WTC11 (cell line): ENCODE results near the gene GNA12. TPM values are rescaled to one million over a fixed set of nuclear protein-coding genes. Genes with fewer than 3 reads are reported as not detected.

Source experiments
- ATAC-seq: fragments of 200-7000 bp; cut with Tn5 transposase; 2 replicates; pipeline ENCODE4 v1.10.0; 2021; ENCODE audit warnings: mild to moderate bottlenecking, moderate library complexity
- CTCF ChIA-PET: fragments of 300-600 bp; sonication (Branson Sonifier 250); formaldehyde crosslinking; loops from one replicate; lab custom pipeline; 2021; ENCODE audit warnings: antibody characterized with exemption; lab: Charles Lee
- POLR2A ChIA-PET: fragments of 350-600 bp; sonication (Branson Sonifier 250); formaldehyde crosslinking; loops from one replicate; lab custom pipeline; 2021; ENCODE audit warnings: antibody characterized with exemption; lab: Charles Lee
- DNase-seq: peaks from one replicate; pipeline ENCODE4 v3.0.0; 2021; ENCODE audit warnings: low spot score
- H3K27ac Mint-ChIP-seq: 2 replicates; pipeline ENCODE4 v1.8.0; 2021; ENCODE audit warnings: mixed read lengths
- H3K27me3 Mint-ChIP-seq: 2 replicates; pipeline ENCODE4 v1.8.0; 2021; ENCODE audit warnings: low read depth, mild to moderate bottlenecking, moderate library complexity, mixed read lengths
- H3K36me3 Mint-ChIP-seq: 2 replicates; pipeline ENCODE4 v1.8.0; 2021; ENCODE audit warnings: mixed read lengths
- H3K4me1 Mint-ChIP-seq: 2 replicates; pipeline ENCODE4 v1.8.0; 2022; ENCODE audit warnings: mixed read lengths
- H3K4me3 Mint-ChIP-seq: 2 replicates; pipeline ENCODE4 v1.8.0; 2021; ENCODE audit warnings: mild to moderate bottlenecking, moderate library complexity, mixed read lengths
- H3K9me3 Mint-ChIP-seq: 2 replicates; pipeline ENCODE4 v1.8.0; 2021; ENCODE audit warnings: mixed read lengths
- CBFB ChIP-seq: sonication (generic); formaldehyde crosslinking; IDR thresholded peaks from 2 replicates; pipeline ENCODE4 v1.8.1; 2022; ENCODE audit warnings: mild to moderate bottlenecking, low read depth, missing genetic modification reagents
- CREB1 ChIP-seq: sonication (generic); formaldehyde crosslinking; IDR thresholded peaks from 2 replicates; pipeline ENCODE4 v1.8.0; 2023; ENCODE audit warnings: mild to moderate bottlenecking, missing genetic modification reagents
- E2F1 ChIP-seq: sonication (generic); formaldehyde crosslinking; IDR thresholded peaks from 2 replicates; pipeline ENCODE4 v1.8.0; 2022; ENCODE audit warnings: mild to moderate bottlenecking, missing genetic modification reagents
- ERG ChIP-seq: fragments of 250-450 bp; sonication (Bioruptor Pico); IDR thresholded peaks from 2 replicates; pipeline ENCODE4 v1.8.0; 2021; ENCODE audit warnings: mild to moderate bottlenecking
- FOXJ3 ChIP-seq: sonication (generic); formaldehyde crosslinking; IDR thresholded peaks from 2 replicates; pipeline ENCODE4 v1.9.0; 2021; ENCODE audit warnings: missing genetic modification reagents, mild to moderate bottlenecking, borderline replicate concordance
- FOXP4 ChIP-seq: sonication (generic); formaldehyde crosslinking; IDR thresholded peaks from 2 replicates; pipeline ENCODE4 v1.8.0; 2022; ENCODE audit warnings: mild to moderate bottlenecking, missing genetic modification reagents
- GABPB1 ChIP-seq: sonication (generic); formaldehyde crosslinking; IDR thresholded peaks from 2 replicates; pipeline ENCODE4 v1.8.1; 2023; ENCODE audit warnings: mild to moderate bottlenecking, missing genetic modification reagents
- GTF2I ChIP-seq: fragments of 250-450 bp; sonication (Bioruptor Pico); conservative IDR thresholded peaks from 2 replicates; pipeline ENCODE4 v1.4.0; 2021; ENCODE audit warnings: mild to moderate bottlenecking
- JAZF1 ChIP-seq: fragments of 250-450 bp; sonication (Bioruptor Pico); IDR thresholded peaks from 2 replicates; pipeline ENCODE4 v1.9.0; 2021; ENCODE audit warnings: moderate library complexity, mild to moderate bottlenecking, inconsistent platforms
- JUN ChIP-seq: sonication (generic); formaldehyde crosslinking; IDR thresholded peaks from 2 replicates; pipeline ENCODE4 v1.8.0; 2023; ENCODE audit warnings: mild to moderate bottlenecking, missing genetic modification reagents
- MAX ChIP-seq: sonication (generic); formaldehyde crosslinking; IDR thresholded peaks from 2 replicates; pipeline ENCODE4 v1.8.0; 2022; ENCODE audit warnings: mild to moderate bottlenecking, missing genetic modification reagents
- MXD4 ChIP-seq: fragments of 250-450 bp; sonication (Bioruptor Pico); IDR thresholded peaks from 2 replicates; pipeline ENCODE4 v1.8.0; 2021; ENCODE audit warnings: mild to moderate bottlenecking, moderate library complexity, borderline replicate concordance
- MYBL2 ChIP-seq: sonication (generic); formaldehyde crosslinking; IDR thresholded peaks from 2 replicates; pipeline ENCODE4 v1.8.1; 2023; ENCODE audit warnings: mild to moderate bottlenecking, moderate library complexity, missing genetic modification reagents
- NR1H2 ChIP-seq: sonication (generic); formaldehyde crosslinking; IDR thresholded peaks from 2 replicates; pipeline ENCODE4 v1.9.0; 2021; ENCODE audit warnings: mild to moderate bottlenecking, moderate library complexity, missing genetic modification reagents
- PRDM15 ChIP-seq: sonication (generic); formaldehyde crosslinking; IDR thresholded peaks from 2 replicates; pipeline ENCODE4 v1.8.0; 2022; ENCODE audit warnings: missing genetic modification reagents
- PRRX2 ChIP-seq: fragments of 250-450 bp; sonication (Bioruptor Pico); IDR thresholded peaks from 2 replicates; pipeline ENCODE4 v1.8.0; 2021; ENCODE audit warnings: mild to moderate bottlenecking
- RORB ChIP-seq: fragments of 250-450 bp; sonication (Bioruptor Pico); IDR thresholded peaks from 2 replicates; pipeline ENCODE4 v1.9.0; 2021; ENCODE audit warnings: mild to moderate bottlenecking
- SMAD4 ChIP-seq: sonication (generic); formaldehyde crosslinking; IDR thresholded peaks from 2 replicates; pipeline ENCODE4 v1.8.0; 2022; ENCODE audit warnings: mild to moderate bottlenecking, missing genetic modification reagents
- SOX15 ChIP-seq: fragments of 250-450 bp; sonication (Bioruptor Pico); IDR thresholded peaks from 2 replicates; pipeline ENCODE4 v1.9.0; 2021; ENCODE audit warnings: mild to moderate bottlenecking
- TEAD1 ChIP-seq: sonication (generic); formaldehyde crosslinking; IDR thresholded peaks from 2 replicates; pipeline ENCODE4 v1.8.0; 2022; ENCODE audit warnings: mild to moderate bottlenecking, missing genetic modification reagents
- ZBTB43 ChIP-seq: sonication (generic); formaldehyde crosslinking; IDR thresholded peaks from 2 replicates; pipeline ENCODE4 v1.8.1; 2023; ENCODE audit warnings: mild to moderate bottlenecking, missing genetic modification reagents
- ZNF219 ChIP-seq: sonication (generic); formaldehyde crosslinking; IDR thresholded peaks from 2 replicates; pipeline ENCODE4 v1.8.0; 2023; ENCODE audit warnings: missing genetic modification reagents, mild to moderate bottlenecking, borderline replicate concordance
- ZNF425 ChIP-seq: fragments of 250-450 bp; sonication (Bioruptor Pico); conservative IDR thresholded peaks from 2 replicates; pipeline ENCODE4 v1.9.0; 2021; ENCODE audit warnings: mild to moderate bottlenecking
- total RNA-seq: library from RNA; stranded (reverse); gene quantifications from 3 replicates; pipeline ENCODE4 v1.2.3, GENCODE V29; 2021

Gene GNA12
- total RNA-seq, 1 experiment from 2014 or later, result 99.6 TPM

GRCh38 chr7:2786607-2787116 lies 57.4 kb downstream of the GNA12 start:
- Mint-ChIP-seq H3K9me3 (peaks cover 6% of the 10 kb centered on the region; the same call in 1 of the 2 replicates), H3K36me3 (peaks cover 61% of the 10 kb centered on the region), H3K4me3 (no peak overlapping the region), H3K27me3 (no peaks in the 10 kb centered on the region), H3K27ac (no peak overlapping the region), H3K4me1 (peaks cover 30% of the 10 kb centered on the region)
- DNase-seq (no peak), ATAC-seq (no peak)
- TF ChIP-seq GABPB1 (CRISPR knock-in tag) (no peak), E2F1 (CRISPR knock-in tag) (no peak), ERG (no peak), GTF2I (no peak), FOXP4 (no peak), SOX15 (CRISPR knock-in tag) (no peak), CREB1 (CRISPR knock-in tag) (no peak), TEAD1 (CRISPR knock-in tag) (no peak), PRDM15 (CRISPR knock-in tag) (no peak), NR1H2 (no peak), MXD4 (no peak), PRRX2 (CRISPR knock-in tag) (no peak), RORB (CRISPR knock-in tag) (no peak), CBFB (CRISPR knock-in tag) (no peak), MAX (CRISPR knock-in tag) (no peak), SMAD4 (CRISPR knock-in tag) (no peak)
- POLR2A ChIA-PET, result no interaction called here
- CTCF ChIA-PET, result interaction anchor here (0.8 to 2.0 kb wide), 2 partner anchors 26 to 355 kb away, joined by 3 to 6 read pairs; no protein-coding TSS in a partner anchor

GRCh38 chr7:2785071-2785500 lies 59.0 kb downstream of the GNA12 start:
- POLR2A ChIA-PET, result no interaction called here
- TF ChIP-seq SOX15 (CRISPR knock-in tag) (no peak), FOXJ3 (CRISPR knock-in tag) (no peak), JUN (CRISPR knock-in tag) (no peak), MYBL2 (CRISPR knock-in tag) (no peak), MXD4 (no peak), JAZF1 (CRISPR knock-in tag) (no peak), ZNF219 (no peak), ERG (no peak), RORB (CRISPR knock-in tag) (no peak), ZNF425 (CRISPR knock-in tag) (no peak), ZBTB43 (CRISPR knock-in tag) (no peak)

More at GRCh38 chr7:2785071-2785500, 59.0 kb downstream of the GNA12 start:
- Mint-ChIP-seq H3K27me3 (no peaks in the 10 kb centered on the region), H3K9me3 (peaks cover 6% of the 10 kb centered on the region; the same call in 1 of the 2 replicates), H3K27ac (peak overlapping the region; percentile 79), H3K4me1 (peaks cover 29% of the 10 kb centered on the region), H3K36me3 (peaks cover 53% of the 10 kb centered on the region), H3K4me3 (no peak overlapping the region)
- CTCF ChIA-PET, result interaction anchor here (1.0 to 1.3 kb wide), 2 partner anchors 75 to 79 kb away, joined by 3 to 4 read pairs; no protein-coding TSS in a partner anchor
- no peak for ATAC-seq
- DNase-seq, result no peak
